Choroid plexus epithelial cell (primary cell): Measurements from ENCODE around the gene PLOD3.

Experiments
- DNase-seq: peaks from one replicate; pipeline ENCODE4 v3.0.0-alpha.2; 2010; ENCODE audit warnings: low read depth
- H3K4me3 ChIP-seq: 2 replicates; pipeline ENCODE4 v1.5.1; 2011; ENCODE audit warnings: low read depth, mild to moderate bottlenecking, control low read depth, low read length, moderate library complexity
- TF ChIP-seq, protein P1 (sequence below): conservative IDR thresholded peaks from 2 replicates; pipeline ENCODE4 v1.5.1; 2011; ENCODE audit warnings: low read depth, mild to moderate bottlenecking, control low read depth, inconsistent platforms, low read length, moderate library complexity

Gene PLOD3

DNA sequence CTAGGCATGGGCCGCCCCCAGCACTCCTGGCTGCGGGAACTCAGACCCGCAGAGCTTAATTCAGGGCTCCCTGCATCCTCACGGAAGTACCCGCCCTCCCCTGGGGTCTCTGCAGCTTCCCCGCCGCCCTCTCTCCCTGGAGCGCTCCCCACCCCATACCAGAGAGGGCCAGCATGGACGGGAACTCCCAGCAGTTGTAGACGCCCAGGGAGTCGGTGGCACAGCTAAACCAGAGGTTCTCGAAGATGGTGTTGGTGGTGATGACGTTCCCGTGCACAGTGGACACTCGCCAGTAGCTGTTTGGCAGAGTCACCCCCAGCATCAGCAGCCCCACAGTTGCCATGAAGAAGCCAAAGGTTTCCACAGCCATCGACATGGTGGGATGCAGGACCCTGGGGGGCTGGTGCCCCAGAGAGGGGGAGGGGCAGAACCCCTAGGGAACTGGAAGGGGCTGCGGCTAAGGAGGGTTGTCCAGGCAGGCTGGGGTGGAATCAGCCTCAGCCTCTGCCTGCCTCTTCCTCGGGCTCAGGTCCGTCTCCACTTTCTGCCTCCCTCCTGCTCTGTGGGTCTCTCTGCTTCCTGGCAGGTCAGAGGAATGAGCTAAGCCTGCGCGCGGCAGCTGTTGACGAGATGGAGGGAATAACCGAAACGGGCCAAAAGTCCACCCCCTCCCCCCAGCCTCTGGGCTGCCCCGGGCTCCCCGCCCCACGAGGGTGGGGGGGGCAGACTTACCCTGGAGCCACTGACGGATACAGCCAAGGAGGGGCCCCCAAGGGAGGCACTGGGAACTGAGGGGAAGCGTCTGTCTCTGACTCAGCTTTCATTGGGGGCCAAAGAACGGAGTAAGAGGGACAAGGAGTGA, 20.1 kb upstream of the PLOD3 start, which contains the start of gene CLDN15:
Gene CLDN15, minus strand, starts transcription at position 597 of the 862 bp plus-strand sequence. Its CDS starts 221 bp downstream, at position 376.
- no peak within 1 kb of the TSS for H3K4me3 ChIP-seq

DNA sequence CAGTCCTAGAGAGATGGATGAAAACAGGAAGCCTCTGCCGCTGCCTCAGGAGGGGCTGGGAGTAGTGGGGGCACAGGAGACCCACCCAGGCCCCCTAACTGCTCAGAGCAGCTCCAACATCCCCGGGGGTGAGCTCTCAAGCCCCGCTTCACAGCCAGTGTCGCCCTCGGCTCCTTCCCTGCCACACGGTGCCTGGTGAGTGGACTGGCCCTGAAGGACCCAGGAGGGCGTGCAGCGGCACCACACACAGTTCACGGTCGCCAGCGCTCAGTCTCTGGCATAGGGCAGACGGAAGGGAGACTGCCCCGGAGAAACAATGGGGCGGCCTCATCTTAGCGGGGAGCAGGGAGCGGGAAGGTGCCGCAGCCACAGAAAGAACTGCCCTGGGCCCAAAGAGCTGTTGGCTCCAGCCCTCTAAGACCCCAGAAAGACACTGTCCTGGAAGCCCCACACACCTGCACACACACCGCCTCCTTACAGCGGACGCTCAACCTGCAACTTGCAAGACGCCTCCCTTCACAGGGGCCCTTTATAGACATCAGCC, 19.0 kb upstream of the PLOD3 start:
- TF ChIP-seq, protein P1, sequence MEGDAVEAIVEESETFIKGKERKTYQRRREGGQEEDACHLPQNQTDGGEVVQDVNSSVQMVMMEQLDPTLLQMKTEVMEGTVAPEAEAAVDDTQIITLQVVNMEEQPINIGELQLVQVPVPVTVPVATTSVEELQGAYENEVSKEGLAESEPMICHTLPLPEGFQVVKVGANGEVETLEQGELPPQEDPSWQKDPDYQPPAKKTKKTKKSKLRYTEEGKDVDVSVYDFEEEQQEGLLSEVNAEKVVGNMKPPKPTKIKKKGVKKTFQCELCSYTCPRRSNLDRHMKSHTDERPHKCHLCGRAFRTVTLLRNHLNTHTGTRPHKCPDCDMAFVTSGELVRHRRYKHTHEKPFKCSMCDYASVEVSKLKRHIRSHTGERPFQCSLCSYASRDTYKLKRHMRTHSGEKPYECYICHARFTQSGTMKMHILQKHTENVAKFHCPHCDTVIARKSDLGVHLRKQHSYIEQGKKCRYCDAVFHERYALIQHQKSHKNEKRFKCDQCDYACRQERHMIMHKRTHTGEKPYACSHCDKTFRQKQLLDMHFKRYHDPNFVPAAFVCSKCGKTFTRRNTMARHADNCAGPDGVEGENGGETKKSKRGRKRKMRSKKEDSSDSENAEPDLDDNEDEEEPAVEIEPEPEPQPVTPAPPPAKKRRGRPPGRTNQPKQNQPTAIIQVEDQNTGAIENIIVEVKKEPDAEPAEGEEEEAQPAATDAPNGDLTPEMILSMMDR: no peak
- no peak for DNase-seq
- no peak overlapping the region for H3K4me3 ChIP-seq

More for the DNA sequence above, 20.1 kb upstream of the PLOD3 start, which contains the start of gene CLDN15:
- DNase-seq: peak; percentile 50
- TF ChIP-seq, protein P1: no peak

DNA sequence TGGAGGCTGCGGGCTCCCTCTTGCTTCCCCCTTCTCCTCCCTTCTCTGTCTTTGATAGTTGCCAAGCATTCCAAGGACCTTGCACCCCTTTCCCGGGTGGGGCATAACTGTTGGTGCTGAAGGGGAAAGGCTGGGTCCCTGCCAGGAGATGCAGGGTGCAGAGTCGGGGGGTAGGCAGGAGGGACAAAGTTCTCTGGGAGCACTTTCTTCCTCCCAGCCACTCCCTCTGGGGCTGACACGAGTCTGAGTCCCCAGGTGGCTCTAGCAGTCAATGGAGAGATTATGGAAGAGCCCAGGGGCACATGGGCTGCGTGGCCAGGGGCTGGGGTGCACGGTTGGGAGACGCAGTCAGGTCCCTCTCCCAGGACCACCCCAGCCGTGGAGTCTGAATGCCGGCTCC, 18.1 kb upstream of the PLOD3 start:
- no peak for DNase-seq
- no peak overlapping the region for H3K4me3 ChIP-seq
- TF ChIP-seq, protein P1: no peak

GRCh38 chr7:101235050-101235449, 17.7 kb upstream of the PLOD3 start:
- DNase-seq: no peak
- TF ChIP-seq, protein P1: peak; percentile 54

DNA sequence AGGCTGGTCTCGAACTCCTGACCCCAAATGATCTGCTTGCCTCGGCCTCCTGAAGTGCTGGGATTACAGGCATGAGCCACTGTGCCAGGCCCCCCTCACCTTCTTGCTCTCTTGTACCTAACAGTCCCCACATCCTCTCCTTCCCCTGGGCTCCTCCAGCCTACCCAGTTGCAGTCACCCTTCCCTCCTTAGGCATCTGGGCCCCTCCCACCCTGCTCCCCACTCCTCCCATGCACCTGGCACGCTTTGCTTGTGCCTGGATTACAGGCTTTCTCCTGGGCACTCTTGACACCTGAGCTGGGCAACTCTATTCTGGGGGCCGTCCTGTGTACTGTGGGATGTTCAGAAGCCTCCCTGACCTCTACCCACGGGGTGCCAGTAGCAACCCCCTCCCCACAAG, 17.3 kb upstream of the PLOD3 start:
- H3K4me3 ChIP-seq: no peak overlapping the region
- TF ChIP-seq, protein P1: no peak
- no peak for DNase-seq

More at GRCh38 chr7:101235050-101235449, 17.7 kb upstream of the PLOD3 start:
- no peak overlapping the region for H3K4me3 ChIP-seq

DNA sequence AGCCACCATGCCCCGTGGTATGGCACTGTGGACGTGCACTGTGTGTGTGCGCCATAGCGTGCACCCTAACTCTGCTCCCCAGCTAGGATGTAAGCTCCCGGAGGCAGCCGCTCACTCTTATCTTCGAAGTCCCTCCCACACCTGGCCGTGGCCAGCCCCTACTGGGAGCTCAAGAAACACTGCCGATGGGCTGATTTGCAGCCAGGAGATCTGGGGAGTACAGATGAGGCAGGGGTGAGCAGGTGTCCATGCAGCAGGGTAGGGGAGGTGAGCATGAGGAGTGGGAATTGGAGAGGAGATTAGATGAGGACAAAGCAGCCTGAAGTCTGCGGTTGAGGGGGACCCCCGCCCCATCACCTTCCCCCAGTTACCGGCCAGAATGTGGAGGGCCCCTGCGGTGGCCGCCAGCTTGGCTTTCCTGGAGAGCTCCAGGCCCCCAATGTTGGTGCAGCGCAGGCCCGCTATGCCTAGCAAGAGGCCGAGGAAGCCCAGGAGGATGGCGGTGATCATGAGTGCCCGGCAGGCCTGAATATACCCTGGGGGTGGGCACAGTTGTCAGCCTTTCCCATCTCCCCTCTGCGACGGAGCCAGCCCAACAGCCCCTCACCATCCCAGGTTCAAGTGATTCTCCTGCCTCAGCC, 16.6 kb upstream of the PLOD3 start:
- H3K4me3 ChIP-seq: no peak overlapping the region
- TF ChIP-seq, protein P1: no peak
- DNase-seq: no peak
